Stomach (tissue), 4 donors: ENCODE results near the gene AP2S1.

Experiments
- EP300 ChIP-seq: sonication (generic); formaldehyde crosslinking; IDR thresholded peaks from one replicate; pipeline ENCODE4 v1.6.1; 2017; ENCODE audit warnings: antibody characterized with exemption
- POLR2A ChIP-seq, 4 donors: fragments of 450-650 bp; IDR thresholded peaks; one replicate each; pipeline ENCODE4 v1.6.1; 2016; ENCODE audit warnings: antibody characterized with exemption in 4 of 4, control low read depth in 2 of 4, mild to moderate bottlenecking in 1 of 4, moderate library complexity in 1 of 4
- POLR2AphosphoS5 ChIP-seq, 3 donors: sonication (generic); formaldehyde crosslinking; IDR thresholded peaks; one replicate each; pipeline ENCODE4 v1.6.1; 2016; ENCODE audit warnings: antibody characterized with exemption in 3 of 3
- TF ChIP-seq, protein P1 (sequence below), 7 experiments: fragments of 450-650 bp in 4 of 7; fragments of 200-600 bp in 3 of 7; sonication (generic) in 3 of 7; IDR thresholded peaks; one replicate each; pipeline ENCODE4 v1.5.1; 2016 to 2019; ENCODE audit warnings: antibody characterized with exemption in 7 of 7, control low read depth in 2 of 7, mild to moderate bottlenecking in 1 of 7

DNA sequence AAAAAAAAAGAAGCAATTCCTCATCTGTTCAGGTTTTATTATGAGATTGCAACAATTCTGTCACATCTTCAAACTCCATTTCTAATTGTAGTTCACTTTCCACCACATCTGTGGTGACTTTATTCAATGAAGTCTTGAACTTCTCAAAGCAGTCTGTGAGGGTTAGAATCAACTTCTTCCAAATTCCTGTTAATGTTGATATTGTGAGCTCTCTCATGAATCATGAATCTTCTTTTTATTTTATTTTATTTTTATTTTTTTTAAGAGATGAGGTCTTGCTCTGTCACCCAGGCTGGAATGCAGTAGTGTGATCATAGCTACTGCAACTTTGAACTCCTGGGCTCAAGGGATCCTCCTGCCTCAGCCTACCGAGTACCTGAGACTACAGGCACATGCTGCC lies 29.8 kb upstream of the AP2S1 start:
- no peak for TF ChIP-seq EP300
- no peak for TF ChIP-seq POLR2A (IDR thresholded peaks at IDR 0.05)
- TF ChIP-seq, protein P1, sequence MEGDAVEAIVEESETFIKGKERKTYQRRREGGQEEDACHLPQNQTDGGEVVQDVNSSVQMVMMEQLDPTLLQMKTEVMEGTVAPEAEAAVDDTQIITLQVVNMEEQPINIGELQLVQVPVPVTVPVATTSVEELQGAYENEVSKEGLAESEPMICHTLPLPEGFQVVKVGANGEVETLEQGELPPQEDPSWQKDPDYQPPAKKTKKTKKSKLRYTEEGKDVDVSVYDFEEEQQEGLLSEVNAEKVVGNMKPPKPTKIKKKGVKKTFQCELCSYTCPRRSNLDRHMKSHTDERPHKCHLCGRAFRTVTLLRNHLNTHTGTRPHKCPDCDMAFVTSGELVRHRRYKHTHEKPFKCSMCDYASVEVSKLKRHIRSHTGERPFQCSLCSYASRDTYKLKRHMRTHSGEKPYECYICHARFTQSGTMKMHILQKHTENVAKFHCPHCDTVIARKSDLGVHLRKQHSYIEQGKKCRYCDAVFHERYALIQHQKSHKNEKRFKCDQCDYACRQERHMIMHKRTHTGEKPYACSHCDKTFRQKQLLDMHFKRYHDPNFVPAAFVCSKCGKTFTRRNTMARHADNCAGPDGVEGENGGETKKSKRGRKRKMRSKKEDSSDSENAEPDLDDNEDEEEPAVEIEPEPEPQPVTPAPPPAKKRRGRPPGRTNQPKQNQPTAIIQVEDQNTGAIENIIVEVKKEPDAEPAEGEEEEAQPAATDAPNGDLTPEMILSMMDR (IDR thresholded peaks at IDR 0.05) = no peak
- TF ChIP-seq POLR2AphosphoS5 (IDR thresholded peaks at IDR 0.05) = no peak
